ENCODE data around the gene TMEM38B. TPM values are rescaled to one million over a fixed set of nuclear protein-coding genes. Genes with fewer than 3 reads are reported as not detected.

TMEM38B gene
- total and polyA plus RNA-seq, 2 donors (not counting 3 experiments of a cell fraction or from before 2014, with no cell fraction given), result 4.2 to 7.7 TPM

- intact Hi-C loops (cut with micrococcal nuclease) (no loop called here), dilution Hi-C loops (cut with MboI; ENCODE audit: extremely low pct_ligation_motif_present, low sequenced_read_pairs) (no loop called here)
- ChIA-PET CTCF (no interaction called here), POLR2A (no interaction called here)
- no peaks in the 10 kb centered on the region for H3K79me2 ChIP-seq (ENCODE audit: control insufficient read depth, insufficient read depth, low read length)
- H3K9ac ChIP-seq (replicated peaks; ENCODE audit: extremely low read depth, insufficient read depth, low read length), result no peak overlapping the region
- no peaks in the 10 kb centered on the region for H3K4me1 ChIP-seq (ENCODE audit: control insufficient read depth, extremely low read depth, insufficient read depth, low read length)
- no peak for DNase-seq (ENCODE audit: low read depth, low spot score)
- no peaks in the 10 kb centered on the region for H4K20me1 ChIP-seq (replicated peaks; ENCODE audit: control insufficient read depth, extremely low read depth, insufficient read depth, low read length)
- no peak overlapping the region for H3K27ac ChIP-seq (ENCODE audit: insufficient read depth, low read depth, low read length)
- H3K36me3 ChIP-seq (ENCODE audit: control insufficient read depth in 2 of 2, extremely low read depth in 1 of 2, insufficient read depth in 2 of 2, low read length in 2 of 2), result no peaks in the 10 kb centered on the region
- H2AFZ ChIP-seq (ENCODE audit: low read depth, low read length), result no peak overlapping the region
- no peak overlapping the region for H3K4me2 ChIP-seq (ENCODE audit: insufficient read depth, low read length)
- H3K27me3 ChIP-seq (ENCODE audit: control insufficient read depth in 2 of 2, insufficient read depth in 2 of 2, low read length in 2 of 2), result peaks cover 4 to 6% of the 10 kb centered on the region in 2 experiments
- H3K9me1 ChIP-seq (replicated peaks; ENCODE audit: control insufficient read depth, extremely low read depth, insufficient read depth, low read length), result no peaks in the 10 kb centered on the region
- BruUV-seq (replicated peaks), result no TSS peak
- no peaks in the 10 kb centered on the region for H3K9me3 ChIP-seq (replicated peaks; ENCODE audit: control insufficient read depth, insufficient read depth, low read length)
- no peak for FAIRE-seq
- no peak for TF ChIP-seq JUN (IDR thresholded peaks at IDR 0.05; ENCODE audit: borderline replicate concordance, insufficient read depth, insufficient read length, low read depth)
- TF ChIP-seq POLR2AphosphoS5 (IDR thresholded peaks at IDR 0.05; ENCODE audit: insufficient read depth, low read depth, low read length), result no peak
- TF ChIP-seq FOS (IDR thresholded peaks at IDR 0.05; ENCODE audit: borderline replicate concordance, insufficient read depth, low read length), result no peak
- no peak for TF ChIP-seq CTCF (IDR thresholded peaks at IDR 0.05; ENCODE audit: extremely low read depth in 1 of 2, insufficient read depth in 1 of 2, low read depth in 1 of 2, low read length in 2 of 2)
- TF ChIP-seq MAX (IDR thresholded peaks at IDR 0.05; ENCODE audit: insufficient read depth, insufficient read length), result no peak
- no peak for TF ChIP-seq EZH2 (IDR thresholded peaks at IDR 0.05; ENCODE audit: borderline replicate concordance, low read depth, low read length, severe bottlenecking)
- TF ChIP-seq MYC (IDR thresholded peaks at IDR 0.05; ENCODE audit: low read depth, low read length), result no peak
- TF ChIP-seq GATA2 (IDR thresholded peaks at IDR 0.05; ENCODE audit: insufficient read depth, insufficient read length, low read depth, low read length), result no peak
- no peak for TF ChIP-seq POLR2A (IDR thresholded peaks at IDR 0.05; ENCODE audit: low read depth, low read length)
- H3K4me3 ChIP-seq (replicated peaks in 1 of 3; ENCODE audit: insufficient read depth in 1 of 3, low read depth in 1 of 3, low read length in 3 of 3), result no peak overlapping the region
Observed at GRCh38 chr9:105670315-105670714, 24.0 kb upstream of the TMEM38B start.
